Hepatocyte (in vitro differentiated cells): ENCODE results near the gene FRAT2. TPM values are rescaled to one million over a fixed set of nuclear protein-coding genes. Genes with fewer than 3 reads are reported as not detected.

Experiments
- DNase-seq: peaks from one replicate; pipeline ENCODE4 v3.0.0-alpha.2; 2016; ENCODE audit warnings: low spot score
- H2AFZ ChIP-seq: fragments of 200-600 bp; sonication (generic); 2 replicates; pipeline ENCODE4 v1.6.0; 2016; ENCODE audit warnings: antibody characterized with exemption, mild to moderate bottlenecking
- H3K27ac ChIP-seq: fragments of 200-600 bp; sonication (generic); 2 replicates; pipeline ENCODE4 v1.5.1; 2016; ENCODE audit warnings: mild to moderate bottlenecking
- H3K27me3 ChIP-seq: fragments of 200-600 bp; sonication (generic); 2 replicates; pipeline ENCODE4 v1.6.1; 2016
- H3K36me3 ChIP-seq: fragments of 200-600 bp; sonication (generic); replicated peaks from 2 replicates; pipeline ENCODE4 v1.5.1; 2016; ENCODE audit warnings: low read depth; ENCODE audit not compliant: insufficient read depth
- H3K4me1 ChIP-seq: fragments of 200-600 bp; sonication (generic); 2 replicates; pipeline ENCODE4 v1.5.1; 2016; ENCODE audit warnings: mild to moderate bottlenecking, moderate library complexity; ENCODE audit not compliant: insufficient read depth
- H3K4me2 ChIP-seq: fragments of 200-600 bp; sonication (generic); 2 replicates; pipeline ENCODE4 v1.6.0; 2016
- H3K4me3 ChIP-seq: fragments of 200-600 bp; sonication (generic); 2 replicates; pipeline ENCODE4 v1.5.1; 2016; ENCODE audit warnings: mild to moderate bottlenecking
- H3K79me2 ChIP-seq: fragments of 200-600 bp; sonication (generic); 2 replicates; pipeline ENCODE4 v1.6.0; 2017; ENCODE audit warnings: mild to moderate bottlenecking
- H3K9me2 ChIP-seq: fragments of 200-600 bp; sonication (generic); replicated peaks from 2 replicates; pipeline ENCODE4 v1.6.0; 2017; ENCODE audit warnings: mild to moderate bottlenecking; ENCODE audit not compliant: insufficient read depth
- H3K9me3 ChIP-seq: fragments of 200-600 bp; sonication (generic); 2 replicates; pipeline ENCODE4 v1.5.1; 2016; ENCODE audit warnings: low read depth, mild to moderate bottlenecking
- H4K20me1 ChIP-seq: fragments of 200-600 bp; sonication (generic); 2 replicates; pipeline ENCODE4 v1.6.0; 2016; ENCODE audit warnings: mild to moderate bottlenecking; ENCODE audit not compliant: insufficient read depth, poor library complexity, severe bottlenecking
- EZH2 ChIP-seq: fragments of 200-600 bp; sonication (generic); IDR thresholded peaks from 2 replicates; pipeline ENCODE4 v1.6.1; 2016; ENCODE audit warnings: antibody characterized with exemption, mild to moderate bottlenecking, borderline replicate concordance
- EZH2phosphoT487 ChIP-seq: fragments of 200-600 bp; sonication (generic); IDR thresholded peaks from one replicate; pipeline ENCODE4 v1.6.1; 2018; ENCODE audit warnings: antibody characterized with exemption, mild to moderate bottlenecking, low read depth, moderate library complexity; ENCODE audit not compliant: unreplicated experiment, severe bottlenecking
- WGBS: methylation state at CpG from one replicate; pipeline ENCODE4 v1.1.6; 2016; ENCODE audit warnings: low lambda C conversion rate; ENCODE audit errors: missing lambda C conversion rate; 5-methylcytosine and 5-hydroxymethylcytosine counted together
- polyA plus RNA-seq: library from polyadenylated mRNA; unstranded; fragments of >200 nt; fragmentation: Nextera tagmentation; extraction: Ambion mirVana; gene quantifications from 2 replicates; pipeline ENCODE4 v1.2.1, GENCODE V29; 2016
- total RNA-seq: library from RNA; depleted of rRNA; stranded (reverse); fragments of >200 nt; gene quantifications from 2 replicates; pipeline ENCODE4 v1.2.3, GENCODE V29; 2014
- TF ChIP-seq, protein P1 (sequence below): fragments of 200-600 bp; sonication (generic); IDR thresholded peaks from 2 replicates; pipeline ENCODE4 v1.5.1; 2016; ENCODE audit warnings: antibody characterized with exemption, mild to moderate bottlenecking; ENCODE audit not compliant: poor library complexity

FRAT2 gene
- total and polyA plus RNA-seq, 2 experiments from 2014 or later = 27.4 to 29.4 TPM

DNA sequence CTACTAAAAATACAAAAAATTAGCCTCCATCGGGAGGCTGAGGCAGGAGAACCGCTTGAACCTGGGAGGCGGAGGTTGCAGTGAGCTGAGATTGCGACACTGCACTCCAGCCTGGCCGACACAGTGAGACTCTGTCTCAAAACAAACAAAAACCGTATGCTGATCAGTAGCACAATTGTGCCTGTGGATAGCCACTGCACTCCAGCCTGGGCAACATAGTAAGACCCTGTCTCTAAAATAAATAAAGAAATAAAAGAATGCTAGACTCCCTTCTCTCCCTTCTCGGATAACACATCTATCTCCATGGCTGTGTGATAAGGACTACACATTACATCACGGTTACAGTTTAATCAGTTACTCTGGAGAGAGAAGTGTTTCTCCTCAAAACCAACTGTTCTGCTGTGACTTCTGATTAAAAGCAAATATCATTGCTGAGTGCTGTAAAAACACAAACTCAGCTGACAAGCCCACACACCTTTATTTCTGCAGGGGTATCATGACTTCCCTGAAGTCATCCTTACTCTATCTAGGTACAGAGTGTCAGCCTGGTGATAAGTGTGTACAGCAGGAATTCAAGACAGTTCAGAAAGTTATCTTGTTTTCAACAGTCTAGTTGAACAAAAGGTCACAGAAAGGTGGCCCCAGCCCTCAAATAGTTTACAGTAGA is 36.8 kb downstream of the FRAT2 start:
- WGBS = 44% methylated on average over 8 of the region's 8 CpGs
- TF ChIP-seq EZH2 (no peak), EZH2phosphoT487 (no peak)
- TF ChIP-seq, protein P1, sequence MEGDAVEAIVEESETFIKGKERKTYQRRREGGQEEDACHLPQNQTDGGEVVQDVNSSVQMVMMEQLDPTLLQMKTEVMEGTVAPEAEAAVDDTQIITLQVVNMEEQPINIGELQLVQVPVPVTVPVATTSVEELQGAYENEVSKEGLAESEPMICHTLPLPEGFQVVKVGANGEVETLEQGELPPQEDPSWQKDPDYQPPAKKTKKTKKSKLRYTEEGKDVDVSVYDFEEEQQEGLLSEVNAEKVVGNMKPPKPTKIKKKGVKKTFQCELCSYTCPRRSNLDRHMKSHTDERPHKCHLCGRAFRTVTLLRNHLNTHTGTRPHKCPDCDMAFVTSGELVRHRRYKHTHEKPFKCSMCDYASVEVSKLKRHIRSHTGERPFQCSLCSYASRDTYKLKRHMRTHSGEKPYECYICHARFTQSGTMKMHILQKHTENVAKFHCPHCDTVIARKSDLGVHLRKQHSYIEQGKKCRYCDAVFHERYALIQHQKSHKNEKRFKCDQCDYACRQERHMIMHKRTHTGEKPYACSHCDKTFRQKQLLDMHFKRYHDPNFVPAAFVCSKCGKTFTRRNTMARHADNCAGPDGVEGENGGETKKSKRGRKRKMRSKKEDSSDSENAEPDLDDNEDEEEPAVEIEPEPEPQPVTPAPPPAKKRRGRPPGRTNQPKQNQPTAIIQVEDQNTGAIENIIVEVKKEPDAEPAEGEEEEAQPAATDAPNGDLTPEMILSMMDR = no peak
- peak overlapping the region; percentile 41 for H3K4me2 ChIP-seq
- H3K4me1 ChIP-seq = peaks cover 7% of the 10 kb centered on the region
- peak overlapping the region; percentile 88 for H3K27ac ChIP-seq
- H4K20me1 ChIP-seq = no peaks in the 10 kb centered on the region
- no peaks in the 10 kb centered on the region for H3K79me2 ChIP-seq
- no peak overlapping the region for H3K4me3 ChIP-seq
- no peaks in the 10 kb centered on the region for H3K36me3 ChIP-seq
- peak; percentile 49 for DNase-seq
- H3K9me3 ChIP-seq = no peaks in the 10 kb centered on the region
- H3K27me3 ChIP-seq = no peaks in the 10 kb centered on the region
- H3K9me2 ChIP-seq = no peaks in the 10 kb centered on the region
- H2AFZ ChIP-seq = no peak overlapping the region

DNA sequence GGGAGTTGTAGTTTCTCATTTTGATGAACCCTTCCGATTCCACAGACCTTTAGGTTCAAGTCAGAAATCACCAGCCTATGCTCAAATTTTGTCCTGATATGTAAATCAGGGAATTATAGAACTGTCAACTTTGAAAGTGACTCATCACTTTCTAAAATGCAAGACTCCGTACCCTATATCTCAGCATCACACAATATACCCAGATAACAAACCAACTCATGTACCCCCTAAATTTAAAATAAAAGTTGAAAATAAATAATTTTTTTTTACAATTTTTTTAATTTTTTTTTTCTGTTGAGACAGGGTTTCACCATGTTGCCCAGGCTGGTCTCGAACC is 41.7 kb downstream of the FRAT2 start:
- H3K27ac ChIP-seq = no peak overlapping the region
- no peak overlapping the region for H2AFZ ChIP-seq
- no peaks in the 10 kb centered on the region for H3K27me3 ChIP-seq
- H3K9me3 ChIP-seq = no peaks in the 10 kb centered on the region
- no peaks in the 10 kb centered on the region for H4K20me1 ChIP-seq
- H3K79me2 ChIP-seq = peaks cover 30% of the 10 kb centered on the region
- 54% methylated on average over 3 of the region's 3 CpGs for WGBS
- TF ChIP-seq EZH2 (no peak), EZH2phosphoT487 (no peak)
- TF ChIP-seq, protein P1 = no peak
- peaks cover 4% of the 10 kb centered on the region for H3K4me1 ChIP-seq
- no peaks in the 10 kb centered on the region for H3K36me3 ChIP-seq
- DNase-seq = no peak
- peak overlapping the region; percentile 59 for H3K4me2 ChIP-seq
- no peak overlapping the region for H3K4me3 ChIP-seq
- H3K9me2 ChIP-seq = no peaks in the 10 kb centered on the region

DNA sequence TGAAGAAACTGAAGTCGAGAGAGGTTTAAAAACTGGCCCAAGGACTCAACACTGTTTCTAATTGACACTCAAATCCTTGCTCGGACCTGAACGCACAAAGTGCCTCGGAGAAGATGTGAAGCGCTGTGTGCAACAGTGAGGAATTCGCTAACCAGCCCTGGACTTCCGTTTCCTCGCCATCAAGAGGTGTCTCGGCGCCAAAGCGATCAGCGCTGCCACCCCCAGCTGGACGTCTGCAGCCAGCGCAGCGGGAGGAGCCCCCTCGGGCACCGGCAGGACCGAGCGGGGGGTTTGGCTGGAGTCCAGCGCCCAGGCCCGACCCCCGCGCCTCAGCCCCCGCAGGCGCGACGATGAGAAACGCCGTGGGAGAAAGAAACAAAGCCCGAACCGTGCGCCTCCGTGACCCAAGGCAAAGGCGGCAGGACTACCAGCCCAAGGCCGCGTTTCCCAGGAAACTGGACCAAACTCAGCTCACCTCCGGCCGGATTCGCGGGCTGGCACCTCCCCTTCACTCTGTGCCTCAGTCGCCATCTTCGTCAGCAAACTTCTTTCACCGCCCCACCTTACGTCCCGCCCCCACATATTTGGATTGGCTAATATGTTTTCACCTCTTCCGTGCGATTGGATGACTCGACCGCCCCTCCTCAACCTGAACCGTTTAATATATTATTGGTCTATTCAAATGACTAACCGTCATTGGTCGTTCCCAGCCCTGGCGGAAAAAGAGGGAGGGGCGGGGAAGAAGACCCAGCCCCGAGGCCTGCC is 42.2 kb downstream of the FRAT2 start, which contains the start of gene ARHGAP19:
TSS of gene ARHGAP19 (minus strand) at position 541 of the 765 bp plus-strand sequence. CDS start at position 531, 10 bp downstream.
- WGBS = 1% methylated on average over 53 of the region's 55 CpGs

More for the DNA sequence above, 42.2 kb downstream of the FRAT2 start, which contains the start of gene ARHGAP19:
- Histone ChIP-seq H3K36me3 (no peaks in the 10 kb centered on the region), H3K79me2 (peaks cover 36% of the 10 kb centered on the region), H3K27ac (peak within 1 kb of the TSS; percentile 93), H3K27me3 (no peaks in the 10 kb centered on the region), H3K9me3 (no peaks in the 10 kb centered on the region), H3K4me2 (peak within 1 kb of the TSS; percentile 90), H4K20me1 (no peaks in the 10 kb centered on the region), H2AFZ (peak within 1 kb of the TSS; percentile 60), H3K9me2 (no peaks in the 10 kb centered on the region), H3K4me1 (peaks cover 4% of the 10 kb centered on the region), H3K4me3 (peak within 1 kb of the TSS; percentile 63)
- peak; percentile 98 for DNase-seq
- TF ChIP-seq, protein P1 = peak; percentile 27
- TF ChIP-seq EZH2phosphoT487 = no peak
